ENCODE measurements around the gene TGFB2. TPM values are rescaled to one million over a fixed set of nuclear protein-coding genes. Genes with fewer than 3 reads are reported as not detected.

Gene TGFB2
- total RNA-seq, 1 experiment from 2014 or later: not detected

DNA sequence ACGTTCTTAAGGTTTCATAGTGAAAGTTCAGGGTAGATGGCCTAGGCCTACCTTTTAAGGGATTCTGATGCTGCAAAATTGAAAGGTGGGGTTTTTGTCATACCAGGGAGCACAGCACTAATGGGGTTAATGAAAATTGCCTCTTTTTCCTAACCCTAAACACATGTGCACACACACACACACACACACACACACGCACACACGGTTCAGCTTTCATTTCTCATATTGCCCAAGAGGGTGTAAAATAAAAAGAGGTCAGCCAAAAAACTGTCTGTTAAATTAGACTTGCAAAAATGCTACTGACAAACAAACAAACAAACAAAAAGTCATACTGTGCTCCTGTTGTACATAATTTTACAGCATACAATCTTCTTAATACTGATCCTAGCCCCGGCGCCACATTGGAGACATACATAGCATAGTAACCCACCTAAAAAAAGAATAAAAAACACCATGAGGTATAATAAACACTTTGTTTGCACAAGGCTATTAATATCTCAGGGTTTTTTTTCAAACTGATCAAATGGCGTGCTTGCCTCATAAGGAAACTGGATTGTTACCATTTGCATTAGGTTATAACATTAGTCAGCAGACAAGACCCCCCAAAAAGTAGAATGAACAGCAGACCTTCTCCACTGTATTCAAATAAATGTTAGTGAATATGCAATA, 69.1 kb downstream of the TGFB2 start:
- no peak overlapping the region for H3K27ac ChIP-seq (ENCODE audit: insufficient read length, low read depth, low read length)

More for the DNA sequence above, 69.1 kb downstream of the TGFB2 start:
- Mint-ChIP-seq H3K4me3 (no peak overlapping the region), H3K27ac (no peak overlapping the region; a peak in 1 of 7 replicates), H3K27me3 (ENCODE audit: low read depth) (no peaks in the 10 kb centered on the region; the same call in 1 of the 2 replicates), H3K9me3 (peaks cover 15% of the 10 kb centered on the region in 2 experiments), H3K36me3 (ENCODE audit: insufficient read depth in 1 of 3, low read depth in 3 of 3) (peaks cover 0 to 20% (median 7%) of the 10 kb centered on the region in 3 experiments; a peak in 5 of 7 replicates), H3K4me1 (peaks cover 1 to 2% of the 10 kb centered on the region in 2 experiments; a peak in 3 of 4 replicates)
- Histone ChIP-seq H2BK12ac (ENCODE audit: insufficient read length, low read depth, low read length) (no peak overlapping the region), H2BK120ac (ENCODE audit: low read depth, low read length, poor library complexity, severe bottlenecking) (no peak overlapping the region), H2BK20ac (ENCODE audit: low read depth, low read length, poor library complexity, severe bottlenecking) (no peak overlapping the region), H2BK15ac (ENCODE audit: low read depth, low read length) (no peak overlapping the region), H2AK5ac (ENCODE audit: insufficient read length, low read length) (no peak overlapping the region), H3K4me2 (ENCODE audit: insufficient read depth, insufficient read length, low read length) (no peak overlapping the region), H3K23me2 (ENCODE audit: insufficient read length, low read depth, low read length, poor library complexity, severe bottlenecking) (no peaks in the 10 kb centered on the region), H4K91ac (ENCODE audit: insufficient read length, low read depth, low read length) (no peak overlapping the region), H3K27me3 (ENCODE audit: insufficient read depth, low read length) (no peaks in the 10 kb centered on the region), H3K79me1 (ENCODE audit: insufficient read depth, low read depth, low read length, poor library complexity, severe bottlenecking) (no peaks in the 10 kb centered on the region), H3K9ac (ENCODE audit: extremely low read depth, insufficient read length, low read length) (no peak overlapping the region), H3K4ac (ENCODE audit: low read depth, low read length) (no peak overlapping the region), H3K79me2 (ENCODE audit: insufficient read depth, low read length) (no peaks in the 10 kb centered on the region), H3K23ac (ENCODE audit: insufficient read length, low read depth, low read length) (no peak overlapping the region), H3K56ac (ENCODE audit: insufficient read length, low read depth, low read length) (no peak overlapping the region), H3K18ac (ENCODE audit: insufficient read length, low read depth, low read length) (no peak overlapping the region), H2AFZ (ENCODE audit: low read length) (no peak overlapping the region), H3K4me1 (ENCODE audit: insufficient read depth, low read length) (no peaks in the 10 kb centered on the region), H3K14ac (ENCODE audit: insufficient read depth, low read length) (no peak overlapping the region), H4K5ac (ENCODE audit: insufficient read length, low read depth, low read length) (no peak overlapping the region), H4K20me1 (ENCODE audit: control insufficient read depth, insufficient read depth, insufficient read length) (no peaks in the 10 kb centered on the region), H3K9me3 (ENCODE audit: control insufficient read depth, low read depth, low read length) (no peaks in the 10 kb centered on the region), H2BK5ac (ENCODE audit: insufficient read length, low read length) (no peak overlapping the region), H4K8ac (replicated peaks; ENCODE audit: insufficient read length, low read depth, low read length) (no peak overlapping the region), H3T11ph (ENCODE audit: low read length) (no peak overlapping the region)
- WGBS (ENCODE audit: extremely low coverage, insufficient read length, low lambda C conversion rate): no CpG with 5 or more reads among the region's 6 CpGs
- TF ChIP-seq, protein P1, sequence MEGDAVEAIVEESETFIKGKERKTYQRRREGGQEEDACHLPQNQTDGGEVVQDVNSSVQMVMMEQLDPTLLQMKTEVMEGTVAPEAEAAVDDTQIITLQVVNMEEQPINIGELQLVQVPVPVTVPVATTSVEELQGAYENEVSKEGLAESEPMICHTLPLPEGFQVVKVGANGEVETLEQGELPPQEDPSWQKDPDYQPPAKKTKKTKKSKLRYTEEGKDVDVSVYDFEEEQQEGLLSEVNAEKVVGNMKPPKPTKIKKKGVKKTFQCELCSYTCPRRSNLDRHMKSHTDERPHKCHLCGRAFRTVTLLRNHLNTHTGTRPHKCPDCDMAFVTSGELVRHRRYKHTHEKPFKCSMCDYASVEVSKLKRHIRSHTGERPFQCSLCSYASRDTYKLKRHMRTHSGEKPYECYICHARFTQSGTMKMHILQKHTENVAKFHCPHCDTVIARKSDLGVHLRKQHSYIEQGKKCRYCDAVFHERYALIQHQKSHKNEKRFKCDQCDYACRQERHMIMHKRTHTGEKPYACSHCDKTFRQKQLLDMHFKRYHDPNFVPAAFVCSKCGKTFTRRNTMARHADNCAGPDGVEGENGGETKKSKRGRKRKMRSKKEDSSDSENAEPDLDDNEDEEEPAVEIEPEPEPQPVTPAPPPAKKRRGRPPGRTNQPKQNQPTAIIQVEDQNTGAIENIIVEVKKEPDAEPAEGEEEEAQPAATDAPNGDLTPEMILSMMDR (conservative IDR thresholded peaks at IDR 0.05): no peak
- no peak for DNase-seq
